Measurements from ENCODE around the gene PSMD6.

Gene PSMD6

DNA sequence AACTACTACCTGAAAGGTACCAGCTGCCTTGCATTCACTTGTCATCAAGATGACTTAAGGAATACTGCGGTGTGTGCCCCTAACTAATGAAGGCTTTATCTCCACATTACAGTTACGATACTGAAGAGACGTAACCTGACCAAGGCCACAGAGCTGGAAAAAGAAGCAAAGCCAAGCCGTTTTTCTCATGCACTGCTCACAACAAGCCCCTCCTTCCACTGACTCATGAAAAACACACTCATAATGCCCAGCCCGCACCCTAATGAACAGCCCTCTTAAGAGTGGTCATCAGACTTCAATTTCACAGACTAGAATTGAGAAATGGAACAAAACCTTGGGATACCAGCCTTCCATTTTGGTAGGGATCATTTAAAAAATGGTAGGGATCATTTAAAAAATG, 11.6 kb downstream of the PSMD6 start:
- Histone ChIP-seq H3K4me3 (ENCODE audit: low read length, poor library complexity, severe bottlenecking) (no peak overlapping the region), H3K9me3 (ENCODE audit: insufficient read depth, low read depth, low read length) (no peaks in the 10 kb centered on the region), H3F3A (ENCODE audit: low read depth) (no peaks in the 10 kb centered on the region), H4K20me1 (ENCODE audit: insufficient read depth, low read length, poor library complexity, severe bottlenecking) (peaks cover 12% of the 10 kb centered on the region), H3K27me3 (ENCODE audit: insufficient read depth, low read length, poor library complexity, severe bottlenecking) (no peaks in the 10 kb centered on the region), H3K9ac (ENCODE audit: low read depth, low read length, poor library complexity, severe bottlenecking) (no peak overlapping the region), H3K4me1 (ENCODE audit: insufficient read depth, low read length, poor library complexity, severe bottlenecking) (no peaks in the 10 kb centered on the region), H3K4me2 (ENCODE audit: low read depth, low read length, poor library complexity, severe bottlenecking) (no peak overlapping the region), H2AFZ (ENCODE audit: low read length) (no peak overlapping the region), H3K36me3 (ENCODE audit: insufficient read depth, low read length) (peaks cover 92% of the 10 kb centered on the region), H3K79me2 (ENCODE audit: insufficient read depth, low read length) (no peaks in the 10 kb centered on the region; the same call in 1 of the 2 replicates), H3K9me2 (replicated peaks; ENCODE audit: low read depth, low read length) (no peaks in the 10 kb centered on the region)
- TF ChIP-seq EZH2phosphoT487 (IDR thresholded peaks at IDR 0.05; ENCODE audit: borderline replicate concordance): no peak
- no peak for TF ChIP-seq CTCF (conservative IDR thresholded peaks at IDR 0.05; ENCODE audit: low read length)

DNA sequence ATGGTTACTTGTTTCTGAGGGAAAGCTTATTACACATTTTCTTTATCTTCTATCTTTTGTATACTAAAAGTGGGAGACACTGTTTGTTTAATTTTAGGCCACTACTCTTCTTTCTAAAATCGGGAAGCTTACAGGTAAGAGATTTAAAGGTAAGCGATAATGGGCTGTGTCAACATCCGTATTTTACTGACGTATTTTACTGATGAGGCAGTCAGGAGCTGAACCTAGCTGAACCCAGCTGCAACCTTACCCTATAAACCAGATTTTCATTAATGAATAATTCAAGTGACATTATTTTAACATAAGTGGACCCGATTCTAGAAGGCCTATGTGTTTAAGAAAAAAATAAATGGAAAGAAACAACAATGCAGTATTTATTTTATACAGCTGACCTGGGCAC, 13.1 kb downstream of the PSMD6 start:
- H3K9ac ChIP-seq (ENCODE audit: low read depth, low read length, poor library complexity, severe bottlenecking): no peak overlapping the region
- peaks cover 97% of the 10 kb centered on the region for H3K36me3 ChIP-seq (ENCODE audit: insufficient read depth, low read length)
- no peak overlapping the region for H3K4me2 ChIP-seq (ENCODE audit: low read depth, low read length, poor library complexity, severe bottlenecking)
- no peaks in the 10 kb centered on the region; the same call in 1 of the 2 replicates for H3K79me2 ChIP-seq (ENCODE audit: insufficient read depth, low read length)
- no peaks in the 10 kb centered on the region for H3K9me3 ChIP-seq (ENCODE audit: insufficient read depth, low read depth, low read length)
- H3F3A ChIP-seq (ENCODE audit: low read depth): no peaks in the 10 kb centered on the region
- peaks cover 12% of the 10 kb centered on the region for H4K20me1 ChIP-seq (ENCODE audit: insufficient read depth, low read length, poor library complexity, severe bottlenecking)
- H3K4me1 ChIP-seq (ENCODE audit: insufficient read depth, low read length, poor library complexity, severe bottlenecking): no peaks in the 10 kb centered on the region
- TF ChIP-seq EZH2phosphoT487 (IDR thresholded peaks at IDR 0.05; ENCODE audit: borderline replicate concordance) (no peak), CTCF (conservative IDR thresholded peaks at IDR 0.05; ENCODE audit: low read length) (no peak)
- H3K9me2 ChIP-seq (replicated peaks; ENCODE audit: low read depth, low read length): no peaks in the 10 kb centered on the region
- no peak overlapping the region for H2AFZ ChIP-seq (ENCODE audit: low read length)
- no peak overlapping the region for H3K4me3 ChIP-seq (ENCODE audit: low read length, poor library complexity, severe bottlenecking)
- H3K27me3 ChIP-seq (ENCODE audit: insufficient read depth, low read length, poor library complexity, severe bottlenecking): no peaks in the 10 kb centered on the region

GRCh38 chr3:64009528-64009927, 13.8 kb downstream of the PSMD6 start:
- Histone ChIP-seq H3F3A (ENCODE audit: low read depth) (no peaks in the 10 kb centered on the region), H3K4me2 (ENCODE audit: low read depth, low read length, poor library complexity, severe bottlenecking) (no peak overlapping the region), H3K36me3 (ENCODE audit: insufficient read depth, low read length) (peaks cover 97% of the 10 kb centered on the region), H3K4me3 (ENCODE audit: low read length, poor library complexity, severe bottlenecking) (no peak overlapping the region), H4K20me1 (ENCODE audit: insufficient read depth, low read length, poor library complexity, severe bottlenecking) (peaks cover 12% of the 10 kb centered on the region), H3K9me2 (replicated peaks; ENCODE audit: low read depth, low read length) (no peaks in the 10 kb centered on the region), H3K9me3 (ENCODE audit: insufficient read depth, low read depth, low read length) (no peaks in the 10 kb centered on the region), H2AFZ (ENCODE audit: low read length) (no peak overlapping the region), H3K27me3 (ENCODE audit: insufficient read depth, low read length, poor library complexity, severe bottlenecking) (no peaks in the 10 kb centered on the region), H3K79me2 (ENCODE audit: insufficient read depth, low read length) (no peaks in the 10 kb centered on the region), H3K9ac (ENCODE audit: low read depth, low read length, poor library complexity, severe bottlenecking) (no peak overlapping the region), H3K4me1 (ENCODE audit: insufficient read depth, low read length, poor library complexity, severe bottlenecking) (no peaks in the 10 kb centered on the region)
- TF ChIP-seq CTCF (conservative IDR thresholded peaks at IDR 0.05; ENCODE audit: low read length): no peak
- no peak for TF ChIP-seq EZH2phosphoT487 (IDR thresholded peaks at IDR 0.05; ENCODE audit: borderline replicate concordance)
